Measurements from ENCODE around the gene RAPH1. TPM values are rescaled to one million over a fixed set of nuclear protein-coding genes. Genes with fewer than 3 reads are reported as not detected.

RAPH1 gene
- total RNA-seq, 6 experiments from 2014 or later: 23.0 to 91.5 (median 53.4) TPM

GRCh38 chr2:203461746-203462145 is 73.4 kb downstream of the RAPH1 start:
- DNase-seq (no peak), ATAC-seq (no peak)
- intact Hi-C loops (cut with DNase I): no loop called here
- Histone ChIP-seq H3K36me3 (peaks cover 0 to 60% (median 27%) of the 10 kb centered on the region in 4 donors), H3K27me3 (no peaks in the 10 kb centered on the region), H3K9me3 (no peaks in the 10 kb centered on the region), H3K27ac (no peak overlapping the region), H3K4me1 (peaks cover 0 to 7% (median 0%) of the 10 kb centered on the region in 4 donors), H3K4me3 (no peak overlapping the region)
- TF ChIP-seq POLR2A (IDR thresholded peaks at IDR 0.05) (no peak), CTCF (IDR thresholded peaks at IDR 0.05) (no peak)

GRCh38 chr2:203455209-203455608 is 79.9 kb downstream of the RAPH1 start:
- intact Hi-C loops (cut with DNase I): no loop called here

DNA sequence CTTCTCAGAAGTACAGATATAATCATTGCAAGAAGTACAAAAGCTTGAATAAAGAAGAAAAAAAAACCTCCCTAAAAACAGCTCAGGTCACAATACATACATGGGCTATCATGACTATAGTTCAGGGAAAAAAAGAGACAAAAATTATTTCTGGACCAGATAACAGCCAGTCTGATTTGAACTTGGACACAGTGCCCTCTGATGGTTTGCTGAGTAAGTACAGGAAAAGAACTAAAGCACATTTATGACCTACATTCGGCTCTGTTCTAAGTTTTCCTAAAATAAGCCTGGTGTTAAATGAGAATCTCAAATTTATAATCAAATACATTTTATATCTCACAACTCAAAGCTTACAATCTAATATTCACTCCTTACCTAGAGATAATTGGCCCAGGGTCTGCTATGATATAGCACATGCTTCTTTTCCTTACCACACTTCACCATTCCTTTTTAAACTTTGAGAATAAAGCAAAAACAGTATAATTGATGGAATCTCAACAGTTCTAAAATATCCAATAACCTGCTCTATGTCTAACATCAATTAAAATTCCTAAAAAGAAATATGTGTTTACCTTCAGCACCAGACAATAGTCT is 81.1 kb downstream of the RAPH1 start:
- no peak for DNase-seq
- Histone ChIP-seq H3K27ac (no peak overlapping the region), H3K9me3 (no peaks in the 10 kb centered on the region), H3K4me1 (no peaks in the 10 kb centered on the region), H3K4me3 (no peak overlapping the region), H3K36me3 (peaks cover 0 to 97% (median 26%) of the 10 kb centered on the region in 4 donors), H3K27me3 (no peaks in the 10 kb centered on the region)
- intact Hi-C loops (cut with DNase I): no loop called here
- peak; percentile 76 to 93 (median 83) for ATAC-seq
- 11% methylated on average over 1 of the region's 1 CpG for WGBS (ENCODE audit: insufficient coverage, low coverage, low lambda C conversion rate, missing lambda C conversion rate)
- peak; percentile 63 to 70 (median 64) for TF ChIP-seq CTCF (IDR thresholded peaks at IDR 0.05)
- TF ChIP-seq POLR2A (IDR thresholded peaks at IDR 0.05): no peak

More at GRCh38 chr2:203455209-203455608, 79.9 kb downstream of the RAPH1 start:
- no peak for TF ChIP-seq CTCF (IDR thresholded peaks at IDR 0.05)
- TF ChIP-seq POLR2A (IDR thresholded peaks at IDR 0.05): no peak
- Histone ChIP-seq H3K9me3 (no peaks in the 10 kb centered on the region), H3K27me3 (no peaks in the 10 kb centered on the region), H3K27ac (no peak overlapping the region), H3K36me3 (peaks cover 0 to 99% (median 31%) of the 10 kb centered on the region in 4 donors), H3K4me1 (no peaks in the 10 kb centered on the region), H3K4me3 (no peak overlapping the region)
- WGBS (ENCODE audit: insufficient coverage, low coverage, low lambda C conversion rate, missing lambda C conversion rate): 65% methylated on average over 3 of the region's 3 CpGs
- no peak for ATAC-seq
- DNase-seq: no peak

- intact Hi-C loops (cut with DNase I): no loop called here
- 78% methylated on average over 1 of the region's 1 CpG for WGBS (ENCODE audit: insufficient coverage, low coverage, low lambda C conversion rate, missing lambda C conversion rate)
- DNase-seq (no peak), ATAC-seq (peak in 1 of 4 donors; percentile 33)
- Histone ChIP-seq H3K4me1 (peaks cover 0 to under 1% (median 0%) of the 10 kb centered on the region in 4 donors), H3K27ac (no peak overlapping the region), H3K4me3 (no peak overlapping the region), H3K36me3 (peaks cover 0 to 97% (median 24%) of the 10 kb centered on the region in 4 donors), H3K9me3 (no peaks in the 10 kb centered on the region), H3K27me3 (no peaks in the 10 kb centered on the region)
- no peak for TF ChIP-seq POLR2A (IDR thresholded peaks at IDR 0.05)
- no peak for TF ChIP-seq CTCF (IDR thresholded peaks at IDR 0.05)
These were observed 83.4 kb downstream of the RAPH1 start for GRCh38 chr2:203451689-203452088.
